H1 (cell line): ENCODE results near the gene CERS1. TPM values are rescaled to one million over a fixed set of nuclear protein-coding genes. Genes with fewer than 3 reads are reported as not detected.

Source experiments
- CTCF ChIA-PET: fragments of 300-600 bp; sonication (Branson Sonifier 250); formaldehyde crosslinking; loops from one replicate; lab custom pipeline; 2021; ENCODE audit not compliant: partially characterized antibody; lab: Charles Lee
- POLR2A ChIA-PET: fragments of 300-600 bp; sonication (Branson Sonifier 250); formaldehyde crosslinking; loops from one replicate; lab custom pipeline; 2021; ENCODE audit warnings: inconsistent platforms; ENCODE audit not compliant: partially characterized antibody; lab: Charles Lee
- DNase-seq, 2 experiments: peaks; one replicate each; pipeline versions ENCODE4 v3.0.0 to v3.0.0-alpha.2; 2010 to 2022; ENCODE audit warnings: low spot score in 2 of 2, low read depth in 1 of 2, mixed read lengths in 1 of 2
- FAIRE-seq: peaks from 2 replicates; lab custom pipeline; 2011; peaks lifted over from hg19 to GRCh38; lab: Jason Lieb, UNC
- H2AFZ ChIP-seq: 2 replicates; pipeline ENCODE4 v1.8.1; 2012; ENCODE audit warnings: low read length, inconsistent platforms
- H2AK5ac ChIP-seq: 2 replicates; pipeline ENCODE4 v1.6.1; 2013; ENCODE audit warnings: low read depth, low read length
- H2BK120ac ChIP-seq: replicated peaks from 2 replicates; pipeline ENCODE3; 2013; ENCODE audit warnings: low read depth, low read length, inconsistent platforms
- H2BK12ac ChIP-seq: 2 replicates; pipeline ENCODE4 v1.6.1; 2013; ENCODE audit warnings: low read depth, low read length
- H2BK15ac ChIP-seq: 2 replicates; pipeline ENCODE4 v1.6.1; 2013; ENCODE audit warnings: low read length
- H2BK20ac ChIP-seq: 2 replicates; pipeline ENCODE4 v1.6.1; 2013; ENCODE audit warnings: low read length
- H2BK5ac ChIP-seq: 2 replicates; pipeline ENCODE4 v1.6.1; 2013; ENCODE audit warnings: low read depth, low read length
- H3K14ac ChIP-seq: 2 replicates; pipeline ENCODE4 v1.6.1; 2013; ENCODE audit warnings: inconsistent platforms; ENCODE audit not compliant: insufficient read length
- H3K18ac ChIP-seq: 2 replicates; pipeline ENCODE4 v1.6.1; 2013; ENCODE audit warnings: low read length; ENCODE audit errors: extremely low read depth
- H3K23ac ChIP-seq: 2 replicates; pipeline ENCODE4 v1.6.1; 2013; ENCODE audit warnings: inconsistent platforms; ENCODE audit not compliant: insufficient read length
- H3K23me2 ChIP-seq: 2 replicates; pipeline ENCODE4 v1.6.1; 2013; ENCODE audit warnings: low read depth, low read length
- H3K27ac ChIP-seq: 2 replicates; pipeline ENCODE4 v1.6.1; 2011; ENCODE audit warnings: low read depth, low read length, inconsistent platforms
- H3K27me3 ChIP-seq, 4 experiments: replicated peaks in 1 of 4; 1 replicate in 1 of 4; 2 replicates in 3 of 4; pipeline versions ENCODE4 v1.6.1 to v1.8.1; 2011 to 2013; ENCODE audit warnings: low read length in 3 of 4, mild to moderate bottlenecking in 3 of 4, inconsistent platforms in 2 of 4, mixed read lengths in 2 of 4, moderate library complexity in 1 of 4; ENCODE audit not compliant: control insufficient read depth in 3 of 4, insufficient read depth in 3 of 4; ENCODE audit errors: extremely low read depth in 1 of 4
- H3K36me3 ChIP-seq, 4 experiments: 2 replicates each; pipeline versions ENCODE4 v1.6.1 to v1.8.1; 2011 to 2013; ENCODE audit warnings: mild to moderate bottlenecking in 4 of 4, low read length in 3 of 4, moderate library complexity in 2 of 4, control low read depth in 1 of 4, inconsistent platforms in 1 of 4; ENCODE audit not compliant: insufficient read depth in 4 of 4, control insufficient read depth in 2 of 4
- H3K4ac ChIP-seq: replicated peaks from 2 replicates; pipeline ENCODE3; 2013; ENCODE audit warnings: low read length, low read depth, mixed read lengths, inconsistent platforms; ENCODE audit not compliant: insufficient read length
- H3K4me1 ChIP-seq, 4 experiments: replicated peaks in 1 of 4; 1 replicate in 1 of 4; 2 replicates in 3 of 4; pipeline versions ENCODE4 v1.6.1 to v1.8.1; 2011 to 2013; ENCODE audit warnings: low read length in 3 of 4, inconsistent platforms in 2 of 4, mixed read lengths in 1 of 4; ENCODE audit not compliant: insufficient read depth in 4 of 4, control insufficient read depth in 3 of 4
- H3K4me2 ChIP-seq, 2 experiments: 2 replicates each; pipeline versions ENCODE4 v1.6.1 to v1.8.1; 2011 to 2013; ENCODE audit warnings: low read depth in 2 of 2, low read length in 2 of 2, control low read depth in 1 of 2, inconsistent platforms in 1 of 2, mild to moderate bottlenecking in 1 of 2; ENCODE audit not compliant: insufficient read depth in 1 of 2
- H3K4me3 ChIP-seq, 4 experiments: fragments of 200-600, 300-600 bp in 1 of 4; sonication (generic), shearing (Covaris generic), sonication (Bioruptor Twin) in 1 of 4; 2 replicates each; pipeline versions ENCODE4 v1.5.1 to v1.8.1; 2011 to 2016; ENCODE audit warnings: low read length in 4 of 4, low read depth in 3 of 4, control low read depth in 2 of 4, inconsistent platforms in 2 of 4, mild to moderate bottlenecking in 2 of 4, mixed read lengths in 1 of 4, moderate library complexity in 1 of 4; ENCODE audit not compliant: insufficient read depth in 2 of 4; ENCODE audit errors: extremely low read depth in 1 of 4
- H3K56ac ChIP-seq: replicated peaks from 2 replicates; pipeline ENCODE3; 2013; ENCODE audit warnings: low read depth, mild to moderate bottlenecking, mixed read lengths, low read length, inconsistent platforms; ENCODE audit not compliant: insufficient read length
- H3K79me1 ChIP-seq: 2 replicates; pipeline ENCODE4 v1.6.1; 2013; ENCODE audit warnings: low read depth, low read length, control low read depth
- H3K79me2 ChIP-seq, 2 experiments: 2 replicates each; pipeline versions ENCODE4 v1.6.1 to v1.8.1; 2012 to 2013; ENCODE audit warnings: low read length in 2 of 2, mild to moderate bottlenecking in 2 of 2, inconsistent platforms in 1 of 2; ENCODE audit not compliant: insufficient read depth in 2 of 2, control insufficient read depth in 1 of 2
- H3K9ac ChIP-seq, 4 experiments: replicated peaks in 1 of 4; 1 replicate in 1 of 4; 2 replicates in 3 of 4; pipeline versions ENCODE4 v1.6.1 to v1.8.1; 2011 to 2013; ENCODE audit warnings: low read depth in 3 of 4, low read length in 3 of 4, control low read depth in 2 of 4, mild to moderate bottlenecking in 2 of 4, moderate library complexity in 2 of 4, inconsistent platforms in 1 of 4; ENCODE audit errors: extremely low read depth in 1 of 4
- H3K9me3 ChIP-seq, 2 experiments: 2 replicates each; pipeline versions ENCODE4 v1.6.1 to v1.8.1; 2012 to 2013; ENCODE audit warnings: mild to moderate bottlenecking in 2 of 2, moderate library complexity in 2 of 2, control low read depth in 1 of 2, inconsistent platforms in 1 of 2, low read depth in 1 of 2, low read length in 1 of 2, mixed read lengths in 1 of 2; ENCODE audit not compliant: insufficient read depth in 2 of 2
- H4K20me1 ChIP-seq, 2 experiments: replicated peaks in 1 of 2; 2 replicates each; pipeline versions ENCODE3 to v1.8.1; 2011 to 2013; ENCODE audit warnings: inconsistent platforms in 2 of 2, low read length in 2 of 2, mild to moderate bottlenecking in 1 of 2; ENCODE audit not compliant: insufficient read depth in 2 of 2, control insufficient read depth in 1 of 2
- H4K5ac ChIP-seq: 2 replicates; pipeline ENCODE4 v1.6.1; 2013; ENCODE audit warnings: low read length, low read depth, mixed read lengths, inconsistent platforms; ENCODE audit not compliant: insufficient read length
- H4K8ac ChIP-seq: 2 replicates; pipeline ENCODE4 v1.8.0; 2013; ENCODE audit warnings: mild to moderate bottlenecking, moderate library complexity, low read length, inconsistent platforms; ENCODE audit not compliant: insufficient read depth; ENCODE audit errors: extremely low read depth
- H4K91ac ChIP-seq: replicated peaks from 2 replicates; pipeline ENCODE3; 2013; ENCODE audit warnings: low read length, mixed read lengths, inconsistent platforms; ENCODE audit not compliant: insufficient read length
- BACH1 ChIP-seq: IDR thresholded peaks from 2 replicates; pipeline ENCODE4 v1.6.1; 2012; ENCODE audit warnings: low read length, improper control_type of control experiment
- NANOG ChIP-seq: IDR thresholded peaks from 2 replicates; pipeline ENCODE4 v1.6.1; 2011; ENCODE audit warnings: low read length, low read depth, mild to moderate bottlenecking, inconsistent platforms; ENCODE audit not compliant: insufficient read depth, poor library complexity, severe bottlenecking
- RAD21 ChIP-seq, 2 experiments: IDR thresholded peaks in 1 of 2; conservative IDR thresholded peaks in 1 of 2; 2 replicates each; pipeline ENCODE4 v1.6.1; 2011; ENCODE audit warnings: low read depth in 2 of 2, low read length in 2 of 2, improper control_type of control experiment in 1 of 2, inconsistent platforms in 1 of 2, mild to moderate bottlenecking in 1 of 2, moderate library complexity in 1 of 2
- RBBP5 ChIP-seq: IDR thresholded peaks from 2 replicates; pipeline ENCODE4 v1.7.1; 2012; ENCODE audit warnings: low read depth, mild to moderate bottlenecking, inconsistent platforms, low read length, moderate library complexity, borderline replicate concordance
- SIN3A ChIP-seq, 2 experiments: IDR thresholded peaks in 1 of 2; conservative IDR thresholded peaks in 1 of 2; 2 replicates each; pipeline ENCODE4 v1.6.1; 2011 to 2012; ENCODE audit warnings: low read length in 2 of 2, improper control_type of control experiment in 1 of 2, low read depth in 1 of 2, mild to moderate bottlenecking in 1 of 2
- SP1 ChIP-seq: IDR thresholded peaks from 2 replicates; pipeline ENCODE4 v1.6.1; 2011; ENCODE audit warnings: low read depth, low read length
- TAF7 ChIP-seq: optimal IDR thresholded peaks from 2 replicates; pipeline ENCODE3; 2011; ENCODE audit warnings: low read depth, mild to moderate bottlenecking, inconsistent platforms, low read length, moderate library complexity, borderline replicate concordance
- WGBS, 2 experiments: shearing (Covaris generic) in 1 of 2; methylation state at CpG; one replicate each; pipeline versions ENCODE4 v1.1.6 to v1.1.7; 2013 to 2015; ENCODE audit warnings: low lambda C conversion rate in 2 of 2, mixed read lengths in 2 of 2, inconsistent platforms in 1 of 2, low coverage in 1 of 2, missing lambda C conversion rate in 1 of 2; ENCODE audit not compliant: insufficient replicate concordance in 2 of 2, insufficient coverage in 1 of 2, insufficient read length in 1 of 2; ENCODE audit errors: extremely low coverage in 1 of 2, missing lambda C conversion rate in 1 of 2; 5-methylcytosine and 5-hydroxymethylcytosine counted together
- polyA plus RNA-seq, 7 experiments: library from polyadenylated mRNA; depleted of rRNA in 3 of 7; stranded (reverse) in 5 of 7; unstranded in 2 of 7; fragments of >200 nt in 5 of 7; fragments of 200-250 nt in 2 of 7; gene quantifications; 1 replicate in 5 of 7; 2 replicates in 1 of 7; 4 replicates in 1 of 7; pipeline versions ENCODE4 v1.2.1 to v1.2.3, GENCODE V29; 2011 to 2013; ENCODE audit warnings: missing spikeins in 2 of 7, mixed read lengths in 2 of 7
- total RNA-seq: library from RNA; stranded (reverse); fragmentation: NEBNext Ultra II Directional; extraction: Animal tissue kit (Norgen Biotek cat#: 25700); gene quantifications from 2 replicates; pipeline ENCODE4 v1.2.1, GENCODE V29; 2021
- TF ChIP-seq, protein P1 (sequence below), 3 experiments: IDR thresholded peaks; 1 replicate in 2 of 3; 2 replicates in 1 of 3; pipeline versions ENCODE4 v1.5.1 to v1.6.1; 2011; ENCODE audit warnings: low read length in 3 of 3, mild to moderate bottlenecking in 3 of 3, inconsistent platforms in 2 of 3, low read depth in 1 of 3, moderate library complexity in 1 of 3; ENCODE audit not compliant: insufficient read depth in 1 of 3; ENCODE audit errors: control extremely low read depth in 1 of 3

Gene CERS1
- total and polyA plus RNA-seq, 2 of the 8 experiments (the other 6 are each of a cell fraction or from before 2014, with no cell fraction given): 18.6 to 51.0 TPM

- Histone ChIP-seq H3K23me2 (peaks cover 6% of the 10 kb centered on the region; the same call in 1 of the 2 replicates), H2BK120ac (no peak overlapping the region), H3K9ac (no peak overlapping the region), H4K20me1 (peaks cover 6 to 9% of the 10 kb centered on the region in 2 experiments), H3K4ac (no peak overlapping the region), H2BK20ac (no peak overlapping the region), H3K18ac (no peak overlapping the region), H3K79me2 (no peaks in the 10 kb centered on the region), H2BK5ac (no peak overlapping the region), H3K4me3 (no peak overlapping the region), H3K36me3 (peaks cover 0 to 7% (median 0%) of the 10 kb centered on the region in 4 experiments; a peak in 1 of 8 replicates), H4K91ac (no peak overlapping the region), H3K4me1 (peaks cover 0 to 13% (median 5%) of the 10 kb centered on the region in 4 experiments; a peak in 5 of 7 replicates), H3K4me2 (no peak overlapping the region), H4K8ac (no peak overlapping the region), H2BK15ac (no peak overlapping the region), H4K5ac (no peak overlapping the region), H3K56ac (no peak overlapping the region), H2AFZ (no peak overlapping the region), H3K79me1 (no peaks in the 10 kb centered on the region), H3K27me3 (peaks cover 0 to 13% (median 7%) of the 10 kb centered on the region in 4 experiments; a peak in 4 of 7 replicates), H3K14ac (no peak overlapping the region), H2BK12ac (no peak overlapping the region), H3K9me3 (no peaks in the 10 kb centered on the region), H3K23ac (no peak overlapping the region), H2AK5ac (no peak overlapping the region), H3K27ac (no peak overlapping the region)
- no peak for DNase-seq
- ChIA-PET CTCF (interaction anchor here (0.5 to 1.8 kb wide), 6 partner anchors 11 to 615 kb away, joined by 3 to 9 read pairs (median 3); no protein-coding TSS in a partner anchor), POLR2A (interaction anchor here (0.6 to 1.6 kb wide), 9 partner anchors 8 to 222 kb away, joined by 3 to 7 read pairs (median 3); partner anchors contain the start of genes COPE and DDX49)
- WGBS, 2 experiments: 90% methylated on average over 18 of the region's 18 CpGs; no CpG with 5 or more reads in 1 of the 2 experiments
- no peak for FAIRE-seq
- no peak for TF ChIP-seq RBBP5
- TF ChIP-seq SIN3A (conservative IDR thresholded peaks at IDR 0.05 in 1 of 2, IDR thresholded peaks at IDR 0.05 in 1 of 2; ENCODE audit: low read depth in 1 of 2, low read length in 2 of 2): no peak
- TF ChIP-seq RAD21 (IDR thresholded peaks at IDR 0.05 in 1 of 2, conservative IDR thresholded peaks at IDR 0.05 in 1 of 2; ENCODE audit: low read depth in 2 of 2, low read length in 2 of 2): no peak
- TF ChIP-seq NANOG: no peak
- no peak for TF ChIP-seq TAF7
- no peak for TF ChIP-seq SP1
- TF ChIP-seq, protein P1, sequence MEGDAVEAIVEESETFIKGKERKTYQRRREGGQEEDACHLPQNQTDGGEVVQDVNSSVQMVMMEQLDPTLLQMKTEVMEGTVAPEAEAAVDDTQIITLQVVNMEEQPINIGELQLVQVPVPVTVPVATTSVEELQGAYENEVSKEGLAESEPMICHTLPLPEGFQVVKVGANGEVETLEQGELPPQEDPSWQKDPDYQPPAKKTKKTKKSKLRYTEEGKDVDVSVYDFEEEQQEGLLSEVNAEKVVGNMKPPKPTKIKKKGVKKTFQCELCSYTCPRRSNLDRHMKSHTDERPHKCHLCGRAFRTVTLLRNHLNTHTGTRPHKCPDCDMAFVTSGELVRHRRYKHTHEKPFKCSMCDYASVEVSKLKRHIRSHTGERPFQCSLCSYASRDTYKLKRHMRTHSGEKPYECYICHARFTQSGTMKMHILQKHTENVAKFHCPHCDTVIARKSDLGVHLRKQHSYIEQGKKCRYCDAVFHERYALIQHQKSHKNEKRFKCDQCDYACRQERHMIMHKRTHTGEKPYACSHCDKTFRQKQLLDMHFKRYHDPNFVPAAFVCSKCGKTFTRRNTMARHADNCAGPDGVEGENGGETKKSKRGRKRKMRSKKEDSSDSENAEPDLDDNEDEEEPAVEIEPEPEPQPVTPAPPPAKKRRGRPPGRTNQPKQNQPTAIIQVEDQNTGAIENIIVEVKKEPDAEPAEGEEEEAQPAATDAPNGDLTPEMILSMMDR (IDR thresholded peaks at IDR 0.05; ENCODE audit: control extremely low read depth in 1 of 3, insufficient read depth in 1 of 3, low read depth in 1 of 3, low read length in 3 of 3): no peak
- no peak for TF ChIP-seq BACH1
Observed at GRCh38 chr19:18898607-18899408, 2.9 kb upstream of the CERS1 start.
